Neutrophil (primary cell): ENCODE results near the gene KCNH1.

ENCODE experiments used
- H3K27ac ChIP-seq: fragments of 200-600 bp; sonication (generic); 2 replicates; pipeline ENCODE4 v1.5.1; 2016; ENCODE audit warnings: mild to moderate bottlenecking, moderate library complexity
- H3K27me3 ChIP-seq: fragments of 200-600 bp; sonication (generic); 2 replicates; pipeline ENCODE4 v1.6.0; 2016; ENCODE audit warnings: mild to moderate bottlenecking
- H3K36me3 ChIP-seq: fragments of 200-600 bp; sonication (generic); 2 replicates; pipeline ENCODE4 v1.5.1; 2017
- H3K4me1 ChIP-seq, 2 experiments: fragments of 200-600 bp in 1 of 2; sonication (generic) in 1 of 2; 1 replicate in 1 of 2; 2 replicates in 1 of 2; pipeline versions ENCODE4 v1.5.1 to v1.6.1; 2013 to 2016; ENCODE audit warnings: low read depth in 1 of 2, low read length in 1 of 2, mild to moderate bottlenecking in 1 of 2, moderate library complexity in 1 of 2; ENCODE audit not compliant: control insufficient read depth in 1 of 2, insufficient read depth in 1 of 2
- H3K4me3 ChIP-seq, 2 experiments: fragments of 200-600 bp in 1 of 2; sonication (generic) in 1 of 2; 1 replicate in 1 of 2; 2 replicates in 1 of 2; pipeline ENCODE4 v1.5.1; 2013 to 2016; ENCODE audit warnings: low read depth in 1 of 2, low read length in 1 of 2, mild to moderate bottlenecking in 1 of 2, moderate library complexity in 1 of 2
- H3K9me3 ChIP-seq: fragments of 200-600 bp; sonication (generic); 2 replicates; pipeline ENCODE4 v1.5.1; 2016
- TF ChIP-seq, protein P1 (sequence below): fragments of 200-600 bp; sonication (generic); IDR thresholded peaks from 2 replicates; pipeline ENCODE4 v1.5.1; 2016; ENCODE audit warnings: antibody characterized with exemption

Gene KCNH1

GRCh38 chr1:210790196-210790595 is 343.8 kb downstream of the KCNH1 start:
- H3K27ac ChIP-seq: no peak overlapping the region
- no peaks in the 10 kb centered on the region for H3K9me3 ChIP-seq
- no peaks in the 10 kb centered on the region for H3K4me1 ChIP-seq
- TF ChIP-seq, protein P1, sequence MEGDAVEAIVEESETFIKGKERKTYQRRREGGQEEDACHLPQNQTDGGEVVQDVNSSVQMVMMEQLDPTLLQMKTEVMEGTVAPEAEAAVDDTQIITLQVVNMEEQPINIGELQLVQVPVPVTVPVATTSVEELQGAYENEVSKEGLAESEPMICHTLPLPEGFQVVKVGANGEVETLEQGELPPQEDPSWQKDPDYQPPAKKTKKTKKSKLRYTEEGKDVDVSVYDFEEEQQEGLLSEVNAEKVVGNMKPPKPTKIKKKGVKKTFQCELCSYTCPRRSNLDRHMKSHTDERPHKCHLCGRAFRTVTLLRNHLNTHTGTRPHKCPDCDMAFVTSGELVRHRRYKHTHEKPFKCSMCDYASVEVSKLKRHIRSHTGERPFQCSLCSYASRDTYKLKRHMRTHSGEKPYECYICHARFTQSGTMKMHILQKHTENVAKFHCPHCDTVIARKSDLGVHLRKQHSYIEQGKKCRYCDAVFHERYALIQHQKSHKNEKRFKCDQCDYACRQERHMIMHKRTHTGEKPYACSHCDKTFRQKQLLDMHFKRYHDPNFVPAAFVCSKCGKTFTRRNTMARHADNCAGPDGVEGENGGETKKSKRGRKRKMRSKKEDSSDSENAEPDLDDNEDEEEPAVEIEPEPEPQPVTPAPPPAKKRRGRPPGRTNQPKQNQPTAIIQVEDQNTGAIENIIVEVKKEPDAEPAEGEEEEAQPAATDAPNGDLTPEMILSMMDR: no peak
- no peaks in the 10 kb centered on the region for H3K27me3 ChIP-seq
- H3K36me3 ChIP-seq: no peaks in the 10 kb centered on the region
- H3K4me3 ChIP-seq: no peak overlapping the region

- Histone ChIP-seq H3K4me1 (no peaks in the 10 kb centered on the region), H3K9me3 (no peaks in the 10 kb centered on the region), H3K27me3 (no peaks in the 10 kb centered on the region), H3K4me3 (no peak overlapping the region), H3K36me3 (no peaks in the 10 kb centered on the region), H3K27ac (no peak overlapping the region)
- TF ChIP-seq, protein P1: no peak
Measured at GRCh38 chr1:210787800-210788199, 346.1 kb downstream of the KCNH1 start.

GRCh38 chr1:210786546-210786945 is 347.4 kb downstream of the KCNH1 start:
- Histone ChIP-seq H3K27me3 (no peaks in the 10 kb centered on the region), H3K27ac (no peak overlapping the region), H3K4me1 (no peaks in the 10 kb centered on the region), H3K4me3 (no peak overlapping the region), H3K36me3 (no peaks in the 10 kb centered on the region), H3K9me3 (no peaks in the 10 kb centered on the region)
- TF ChIP-seq, protein P1: no peak

DNA sequence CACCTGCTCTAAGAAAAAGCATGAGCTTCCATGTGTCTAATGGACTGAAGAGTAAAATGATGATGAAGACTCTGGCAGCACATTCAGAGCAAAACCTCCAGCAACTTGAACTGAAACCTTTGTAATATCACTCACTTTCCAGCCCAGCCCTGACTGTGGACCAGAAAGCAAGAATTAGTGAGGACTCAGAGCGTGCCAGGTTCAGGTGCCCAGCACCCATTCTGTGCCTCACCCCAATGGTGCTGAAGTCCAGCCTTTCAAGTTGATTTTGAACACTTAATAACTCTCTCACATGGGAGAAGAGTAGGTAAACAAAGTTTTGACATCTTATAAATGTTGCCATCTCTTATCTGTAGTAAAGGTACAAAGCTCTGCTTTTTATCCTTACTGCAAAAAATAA is 350.0 kb downstream of the KCNH1 start:
- H3K9me3 ChIP-seq: no peaks in the 10 kb centered on the region
- no peaks in the 10 kb centered on the region for H3K27me3 ChIP-seq
- TF ChIP-seq, protein P1: no peak
- no peak overlapping the region for H3K4me3 ChIP-seq
- no peaks in the 10 kb centered on the region for H3K36me3 ChIP-seq
- no peaks in the 10 kb centered on the region for H3K4me1 ChIP-seq
- no peak overlapping the region for H3K27ac ChIP-seq

DNA sequence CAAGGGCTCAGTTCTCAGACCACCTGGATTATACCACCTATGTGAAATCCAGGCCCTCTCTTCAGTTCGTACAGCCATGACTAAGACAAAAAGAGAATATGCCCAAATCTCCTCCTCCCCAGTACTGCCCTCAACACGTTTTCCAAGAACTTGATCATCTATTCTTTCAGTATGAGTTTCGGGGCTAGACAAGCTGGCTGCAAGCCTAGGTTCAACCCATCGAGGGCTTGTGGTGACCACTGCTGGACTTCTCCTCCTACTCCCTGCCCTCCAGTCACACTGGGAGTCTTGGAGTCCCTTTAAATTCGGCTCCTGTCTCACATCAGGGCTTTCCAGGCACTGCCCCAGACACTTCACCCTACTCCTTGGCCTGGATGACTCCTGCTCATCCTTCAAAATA is 352.3 kb downstream of the KCNH1 start:
- Histone ChIP-seq H3K9me3 (no peaks in the 10 kb centered on the region), H3K4me3 (no peak overlapping the region), H3K4me1 (no peaks in the 10 kb centered on the region), H3K36me3 (no peaks in the 10 kb centered on the region), H3K27me3 (no peaks in the 10 kb centered on the region), H3K27ac (no peak overlapping the region)
- TF ChIP-seq, protein P1: no peak

DNA sequence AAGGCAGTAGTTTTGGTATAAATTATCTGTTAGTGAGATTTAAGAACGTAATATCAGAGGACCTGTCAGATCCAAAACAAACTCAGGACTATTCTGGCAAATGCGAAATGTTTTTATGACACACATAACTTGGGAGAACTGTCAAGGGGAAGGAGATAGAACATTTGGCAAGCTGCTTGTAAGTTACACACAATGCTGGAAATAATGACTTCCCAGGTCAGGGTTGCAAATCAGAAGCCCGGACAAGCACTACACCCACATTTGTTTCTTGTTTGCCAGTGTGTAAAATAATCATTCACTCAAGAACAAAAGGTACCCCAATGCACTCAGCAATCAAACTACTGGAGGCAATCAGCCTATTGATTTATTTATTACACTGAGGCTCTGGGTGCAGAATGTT is 354.7 kb downstream of the KCNH1 start:
- TF ChIP-seq, protein P1: no peak
- Histone ChIP-seq H3K9me3 (no peaks in the 10 kb centered on the region), H3K4me1 (no peaks in the 10 kb centered on the region), H3K27ac (no peak overlapping the region), H3K27me3 (no peaks in the 10 kb centered on the region), H3K36me3 (no peaks in the 10 kb centered on the region), H3K4me3 (no peak overlapping the region)
